Endothelial cell of umbilical vein (primary cell): ENCODE data around the gene SAMD7. TPM values are rescaled to one million over a fixed set of nuclear protein-coding genes. Genes with fewer than 3 reads are reported as not detected.

ENCODE experiments used
- BruUV-seq: library from RNA; stranded (reverse); fragments of 400-500 nt; replicated peaks from 2 replicates; lab custom pipeline; 2021; lab: Mats Ljungman, UMichigan
- CTCF ChIA-PET: fragments of 300-600, 350-600 bp; sonication (Branson Sonifier 250); formaldehyde crosslinking; loops from one replicate; lab custom pipeline; 2021; ENCODE audit warnings: antibody characterized with exemption, inconsistent platforms; lab: Charles Lee
- POLR2A ChIA-PET: fragments of 300-600, 350-600 bp; sonication (Branson Sonifier 250); formaldehyde crosslinking; loops from one replicate; lab custom pipeline; 2021; ENCODE audit warnings: antibody characterized with exemption, inconsistent platforms; lab: Charles Lee
- DNase-seq: peaks from one replicate; pipeline ENCODE4 v3.0.0-alpha.2; 2011; ENCODE audit warnings: low read depth, low spot score
- FAIRE-seq: peaks from 2 replicates; lab custom pipeline; 2011; peaks lifted over from hg19 to GRCh38; lab: Jason Lieb, UNC
- H2AFZ ChIP-seq: 2 replicates; pipeline ENCODE4 v1.6.0; 2012; ENCODE audit warnings: low read depth, low read length, control low read depth, inconsistent platforms
- H3K27ac ChIP-seq: 2 replicates; pipeline ENCODE4 v1.5.1; 2011; ENCODE audit warnings: low read depth, mild to moderate bottlenecking, control low read depth, low read length, moderate library complexity; ENCODE audit not compliant: insufficient read depth
- H3K27me3 ChIP-seq, 2 experiments: 2 replicates each; pipeline versions ENCODE4 v1.6.0 to v1.6.1; 2011; ENCODE audit warnings: low read length in 2 of 2, mixed read lengths in 1 of 2; ENCODE audit not compliant: control insufficient read depth in 2 of 2, insufficient read depth in 2 of 2
- H3K36me3 ChIP-seq, 2 experiments: 2 replicates in 1 of 2; 3 replicates in 1 of 2; pipeline ENCODE4 v1.5.1; 2011; ENCODE audit warnings: low read length in 2 of 2, mild to moderate bottlenecking in 1 of 2, moderate library complexity in 1 of 2; ENCODE audit not compliant: control insufficient read depth in 2 of 2, insufficient read depth in 2 of 2; ENCODE audit errors: extremely low read depth in 1 of 2
- H3K4me1 ChIP-seq: 3 replicates; pipeline ENCODE4 v1.5.1; 2011; ENCODE audit warnings: mild to moderate bottlenecking, low read length; ENCODE audit not compliant: control insufficient read depth, insufficient read depth; ENCODE audit errors: extremely low read depth
- H3K4me2 ChIP-seq: 2 replicates; pipeline ENCODE4 v1.6.1; 2011; ENCODE audit warnings: low read length, control low read depth, mixed read lengths; ENCODE audit not compliant: insufficient read depth
- H3K4me3 ChIP-seq, 3 experiments: fragments of 200-600 bp in 1 of 3; sonication (generic), shearing (Covaris generic) in 1 of 3; replicated peaks in 1 of 3; 2 replicates each; pipeline ENCODE4 v1.5.1; 2011 to 2016; ENCODE audit warnings: control low read depth in 3 of 3, low read length in 3 of 3, mild to moderate bottlenecking in 2 of 3, inconsistent platforms in 1 of 3, low read depth in 1 of 3, moderate library complexity in 1 of 3; ENCODE audit not compliant: insufficient read depth in 1 of 3
- H3K79me2 ChIP-seq: 2 replicates; pipeline ENCODE4 v1.6.0; 2012; ENCODE audit warnings: low read length, inconsistent platforms; ENCODE audit not compliant: control insufficient read depth, insufficient read depth
- H3K9ac ChIP-seq: replicated peaks from 2 replicates; pipeline ENCODE3; 2011; ENCODE audit warnings: low read length, control low read depth; ENCODE audit not compliant: insufficient read depth; ENCODE audit errors: extremely low read depth
- H3K9me1 ChIP-seq: replicated peaks from 3 replicates; pipeline ENCODE4 v1.6.0; 2011; ENCODE audit warnings: mild to moderate bottlenecking, low read length; ENCODE audit not compliant: control insufficient read depth, insufficient read depth; ENCODE audit errors: extremely low read depth
- H3K9me3 ChIP-seq: replicated peaks from 2 replicates; pipeline ENCODE4 v1.5.1; 2012; ENCODE audit warnings: low read length, inconsistent platforms; ENCODE audit not compliant: control insufficient read depth, insufficient read depth
- H4K20me1 ChIP-seq: replicated peaks from 2 replicates; pipeline ENCODE3; 2011; ENCODE audit warnings: mild to moderate bottlenecking, low read length; ENCODE audit not compliant: control insufficient read depth, insufficient read depth; ENCODE audit errors: extremely low read depth
- CTCF ChIP-seq, 2 donors: IDR thresholded peaks; 1 replicate in 1 of 2; 2 replicates in 1 of 2; pipeline ENCODE4 v1.5.1; 2011; ENCODE audit warnings: low read length in 2 of 2, mild to moderate bottlenecking in 2 of 2, moderate library complexity in 2 of 2, control low read depth in 1 of 2, inconsistent platforms in 1 of 2, low read depth in 1 of 2; ENCODE audit not compliant: insufficient read depth in 1 of 2; ENCODE audit errors: extremely low read depth in 1 of 2
- EZH2 ChIP-seq: IDR thresholded peaks from 2 replicates; pipeline ENCODE4 v1.6.1; 2012; ENCODE audit warnings: borderline replicate concordance, low read depth, mild to moderate bottlenecking, moderate library complexity, low read length, inconsistent platforms; ENCODE audit not compliant: severe bottlenecking
- FOS ChIP-seq: IDR thresholded peaks from 2 replicates; pipeline ENCODE4 v1.6.1; 2011; ENCODE audit warnings: mild to moderate bottlenecking, low read length, moderate library complexity, borderline replicate concordance; ENCODE audit not compliant: insufficient read depth
- GATA2 ChIP-seq: IDR thresholded peaks from 2 replicates; pipeline ENCODE4 v1.7.0; 2011; ENCODE audit warnings: low read depth, mild to moderate bottlenecking, moderate library complexity, mixed read lengths, low read length; ENCODE audit not compliant: insufficient read length, insufficient read depth
- JUN ChIP-seq: IDR thresholded peaks from 2 replicates; pipeline ENCODE4 v1.6.1; 2011; ENCODE audit warnings: borderline replicate concordance, low read depth; ENCODE audit not compliant: insufficient read length, insufficient read depth
- MAX ChIP-seq: IDR thresholded peaks from 2 replicates; pipeline ENCODE4 v1.6.1; 2011; ENCODE audit not compliant: insufficient read depth, insufficient read length
- MYC ChIP-seq: IDR thresholded peaks from one replicate; pipeline ENCODE4 v1.6.1; 2011; ENCODE audit warnings: mild to moderate bottlenecking, low read depth, low read length
- POLR2A ChIP-seq: IDR thresholded peaks from 2 replicates; pipeline ENCODE4 v1.6.1; 2012; ENCODE audit warnings: low read depth, mild to moderate bottlenecking, control low read depth, low read length
- POLR2AphosphoS5 ChIP-seq: IDR thresholded peaks from 2 replicates; pipeline ENCODE4 v1.6.1; 2012; ENCODE audit warnings: low read depth, mild to moderate bottlenecking, control low read depth, low read length, moderate library complexity; ENCODE audit not compliant: insufficient read depth
- dilution Hi-C: fragments of 300-500 bp; cut with MboI; formaldehyde crosslinking; loops from one replicate; pipeline ENCODE4 v1.15.0; 2019; ENCODE audit warnings: low sequenced_read_pairs; ENCODE audit not compliant: extremely low pct_ligation_motif_present
- intact Hi-C: fragments of 100-400 bp; cut with micrococcal nuclease; formaldehyde crosslinking; loops from one replicate; pipeline ENCODE4 v1.10.0; 2022
- polyA plus RNA-seq, 4 experiments: library from polyadenylated mRNA; depleted of rRNA in 3 of 4; stranded (reverse) in 3 of 4; unstranded in 1 of 4; fragments of >200 nt; gene quantifications; 2 replicates each; pipeline versions ENCODE4 v1.2.1 to v1.2.3, GENCODE V29; 2011 to 2012; ENCODE audit warnings: missing spikeins in 1 of 4
- total RNA-seq: library from RNA; stranded (reverse); gene quantifications from 2 replicates; pipeline ENCODE4 v1.2.3, GENCODE V29; 2021

Gene SAMD7
- total and polyA plus RNA-seq, 2 donors (not counting 3 experiments of a cell fraction or from before 2014, with no cell fraction given), result not detected

DNA sequence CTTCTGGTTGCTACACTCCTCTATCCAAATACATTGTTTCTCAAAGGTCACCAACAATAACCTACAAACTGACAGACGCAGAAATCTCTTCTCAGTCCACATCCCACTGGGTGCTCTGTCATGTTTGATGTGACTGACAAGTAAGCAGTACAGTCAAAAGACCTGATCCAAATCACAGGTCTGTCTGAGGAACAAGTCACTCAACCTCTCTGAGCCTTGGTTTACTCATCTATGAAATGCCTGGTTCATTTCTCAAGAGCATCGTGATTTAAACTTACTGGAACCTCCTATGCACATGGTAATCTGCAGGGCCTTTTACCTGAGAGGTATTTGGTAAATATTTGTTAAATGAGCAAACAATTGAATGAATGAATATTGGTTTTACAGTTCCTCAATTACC is 47.1 kb upstream of the SAMD7 start:
- Histone ChIP-seq H3K9me3 (no peaks in the 10 kb centered on the region), H3K79me2 (no peaks in the 10 kb centered on the region), H4K20me1 (no peaks in the 10 kb centered on the region), H3K4me1 (no peaks in the 10 kb centered on the region), H3K27ac (no peak overlapping the region), H2AFZ (no peak overlapping the region), H3K4me2 (no peak overlapping the region), H3K27me3 (peaks cover 0 to 2% of the 10 kb centered on the region in 2 experiments), H3K4me3 (no peak overlapping the region), H3K36me3 (no peaks in the 10 kb centered on the region), H3K9ac (no peak overlapping the region), H3K9me1 (no peaks in the 10 kb centered on the region)
- dilution Hi-C loops (no loop called here), intact Hi-C loops (loop anchor here (5.0 to 10.0 kb wide), 4 partner anchors 173 to 732 kb away; partner anchors contain the start of genes GPR160 and PHC3)
- DNase-seq (no peak), FAIRE-seq (no peak)
- ChIA-PET POLR2A (no interaction called here), CTCF (interaction anchor here (0.7 to 1.5 kb wide), 3 partner anchors 55 to 157 kb away, joined by 3 to 5 read pairs (median 5); no protein-coding TSS in a partner anchor)
- BruUV-seq, result no TSS peak
- TF ChIP-seq FOS (no peak), EZH2 (no peak), POLR2A (no peak), POLR2AphosphoS5 (no peak), JUN (no peak), GATA2 (no peak), MYC (no peak), MAX (no peak), CTCF (IDR thresholded peaks at IDR 0.05; ENCODE audit: extremely low read depth in 1 of 2, insufficient read depth in 1 of 2, low read depth in 1 of 2, low read length in 2 of 2) (no peak)
